NCI-H146 treated with DMSO at 0.1 percent for 48 hours (cell line): ENCODE measurements around the gene PRDM16.

Experiments
- DNase-seq: peaks from one replicate; lab custom pipeline; 2025; ENCODE audit not compliant: unreplicated experiment; lab: John Stamatoyannopoulos, UW

PRDM16 gene

DNA sequence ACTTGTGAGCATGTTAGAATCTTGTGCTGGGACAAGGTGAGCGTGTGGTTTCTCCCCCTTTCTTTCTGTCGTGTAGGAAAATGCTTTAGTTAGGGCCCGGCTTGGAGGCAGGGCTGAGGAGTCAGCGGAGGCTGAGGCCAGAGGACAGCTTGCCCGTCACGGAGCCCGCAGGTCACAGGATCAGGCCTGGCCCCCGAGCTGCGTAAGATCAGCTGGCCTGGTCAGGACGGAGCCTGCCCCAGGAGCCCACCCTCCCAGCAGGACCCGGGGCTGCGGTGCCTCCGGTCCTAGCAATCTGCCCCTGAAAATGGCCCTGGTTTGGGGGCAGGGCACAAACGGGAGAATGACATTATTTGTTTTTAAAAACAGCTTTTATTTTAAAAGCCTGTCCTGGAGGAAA is 52.0 kb downstream of the PRDM16 start:
- no peak for DNase-seq

DNA sequence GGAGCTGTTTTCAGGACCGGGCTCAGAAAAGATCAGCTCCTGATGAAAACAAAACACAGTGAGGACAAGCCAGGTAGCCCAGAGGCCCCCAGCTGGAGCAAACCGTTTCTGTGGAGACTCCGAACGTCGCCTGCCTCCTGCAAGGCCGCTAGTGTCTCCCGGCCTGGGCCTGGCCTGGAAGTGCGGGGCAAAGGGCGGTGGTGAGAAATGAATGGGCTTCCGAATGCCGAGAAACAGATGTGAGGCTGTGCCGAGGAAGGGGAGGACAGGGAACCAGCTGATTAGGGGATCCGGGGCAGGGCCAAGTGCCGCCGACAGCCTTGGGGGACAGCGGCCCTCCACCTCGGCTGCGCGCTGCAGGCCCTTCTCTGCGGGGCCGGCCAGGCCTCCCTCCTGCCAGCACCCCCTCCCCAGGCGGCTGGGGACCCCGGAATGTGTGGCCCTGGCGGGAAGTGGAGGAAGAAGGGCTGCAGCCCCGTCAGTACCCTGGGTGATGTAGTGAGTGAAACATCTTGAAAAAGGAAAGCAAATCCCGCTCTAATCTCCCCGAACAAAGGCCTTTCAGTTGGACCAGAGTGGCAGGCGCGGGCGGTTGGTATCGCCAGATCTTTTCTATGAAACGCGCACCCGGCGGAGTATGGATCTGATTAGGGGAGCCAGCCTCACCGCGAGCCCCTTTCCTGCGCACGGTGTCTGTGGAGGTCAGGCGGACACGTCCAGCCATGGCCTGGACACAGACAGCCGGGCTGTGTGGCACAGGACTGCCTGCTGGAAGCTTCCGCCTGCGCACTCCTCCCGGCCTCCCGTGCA is 52.6 kb downstream of the PRDM16 start:
- DNase-seq = no peak

DNA sequence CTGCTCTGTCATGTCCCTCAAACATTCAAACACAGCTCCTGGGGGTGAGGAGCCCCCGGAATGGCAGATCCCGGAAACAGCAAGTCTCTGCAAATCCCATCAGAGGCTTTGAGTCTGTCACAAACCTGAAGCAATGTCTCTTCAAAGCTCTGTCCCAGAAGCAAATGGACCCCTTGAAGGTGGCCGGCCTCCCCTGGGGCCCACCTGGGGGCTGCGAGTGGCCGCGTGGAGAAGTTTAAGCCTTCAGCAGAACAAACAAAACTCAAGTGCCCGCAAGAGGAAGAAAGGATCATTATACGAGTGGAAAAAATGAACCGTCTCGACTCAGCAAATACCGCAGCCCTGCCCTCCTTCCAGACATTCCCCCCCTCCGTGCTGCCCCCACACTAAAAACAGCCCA is 53.3 kb downstream of the PRDM16 start:
- no peak for DNase-seq

DNA sequence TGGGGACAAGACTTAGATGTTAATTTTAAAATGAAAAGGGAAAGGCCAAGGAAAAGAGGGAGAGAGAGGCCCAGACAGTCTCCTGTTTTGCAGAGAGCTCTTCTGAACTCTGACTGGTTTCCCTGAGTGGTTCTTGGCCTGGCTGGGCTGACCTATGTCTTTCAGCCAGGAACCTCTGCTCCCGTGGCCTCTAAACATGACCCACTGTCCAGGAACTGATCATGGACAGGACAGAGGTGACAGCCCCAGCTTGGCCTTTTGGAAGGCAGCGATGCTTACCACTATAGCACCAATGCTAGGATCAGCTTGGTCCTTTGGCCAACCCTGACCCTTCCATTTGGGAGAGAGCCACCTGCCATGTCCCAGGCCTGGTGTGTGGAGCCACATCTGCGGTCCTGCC is 55.2 kb downstream of the PRDM16 start:
- no peak for DNase-seq

DNA sequence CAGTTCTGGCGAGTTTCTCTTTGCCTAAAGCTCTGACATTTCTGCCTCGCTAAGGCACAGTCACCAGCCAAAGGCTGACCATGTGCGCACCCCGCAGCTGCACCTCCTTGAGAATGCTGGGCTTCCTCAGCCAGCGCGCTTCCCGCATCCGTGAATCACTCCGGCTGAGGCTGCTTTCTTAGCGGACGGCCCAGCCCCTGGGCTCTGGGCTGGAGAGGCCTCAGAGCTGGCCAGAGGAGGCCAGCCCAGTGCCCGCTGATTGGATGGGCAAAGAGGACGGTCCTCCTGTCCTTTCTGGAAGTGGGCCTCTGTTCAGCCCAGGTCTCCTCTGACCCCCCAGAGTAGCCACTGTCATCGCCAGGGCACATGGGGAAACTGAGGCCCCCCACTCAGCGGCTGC is 56.1 kb downstream of the PRDM16 start:
- no peak for DNase-seq

DNA sequence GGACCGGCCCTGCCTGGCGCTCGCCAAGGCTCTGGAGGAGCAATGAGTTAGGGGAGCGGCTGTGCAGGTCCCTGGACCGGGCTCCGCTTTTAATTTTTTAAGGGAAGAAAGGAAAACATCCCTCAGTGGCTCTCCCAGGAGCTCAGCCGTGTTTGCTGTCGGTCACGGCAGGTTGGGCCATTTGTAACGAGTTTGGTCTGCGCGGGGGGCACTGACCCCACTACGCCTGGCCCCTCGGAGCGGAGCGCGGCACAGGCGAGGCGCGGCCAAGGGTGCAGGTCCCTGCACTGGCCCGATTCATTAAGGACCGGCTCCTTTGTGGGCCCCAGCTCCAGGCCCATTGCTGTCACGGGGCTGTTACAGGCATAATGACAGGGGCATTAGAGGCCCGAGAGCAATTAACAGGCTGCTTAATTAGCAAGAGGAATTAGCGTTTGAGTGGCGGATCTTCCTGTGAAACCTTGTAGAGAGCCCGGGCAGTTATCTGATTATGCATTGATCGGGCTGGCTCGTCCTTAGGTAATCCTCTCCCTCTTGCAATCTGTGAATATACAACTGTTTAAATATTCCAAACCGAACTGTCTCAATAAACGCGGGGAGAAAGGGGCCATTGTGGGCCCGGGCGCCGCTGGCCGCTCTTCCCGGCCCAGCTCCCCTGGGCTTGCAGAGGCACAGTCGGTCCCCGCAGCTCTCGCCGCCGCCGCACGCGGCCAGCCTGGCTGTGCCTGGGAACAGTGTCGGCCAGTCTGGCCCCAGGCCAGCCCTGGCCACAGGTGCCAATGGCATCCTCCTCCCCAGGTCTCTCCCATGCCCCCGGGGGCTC is 56.8 kb downstream of the PRDM16 start:
- DNase-seq = no peak

DNA sequence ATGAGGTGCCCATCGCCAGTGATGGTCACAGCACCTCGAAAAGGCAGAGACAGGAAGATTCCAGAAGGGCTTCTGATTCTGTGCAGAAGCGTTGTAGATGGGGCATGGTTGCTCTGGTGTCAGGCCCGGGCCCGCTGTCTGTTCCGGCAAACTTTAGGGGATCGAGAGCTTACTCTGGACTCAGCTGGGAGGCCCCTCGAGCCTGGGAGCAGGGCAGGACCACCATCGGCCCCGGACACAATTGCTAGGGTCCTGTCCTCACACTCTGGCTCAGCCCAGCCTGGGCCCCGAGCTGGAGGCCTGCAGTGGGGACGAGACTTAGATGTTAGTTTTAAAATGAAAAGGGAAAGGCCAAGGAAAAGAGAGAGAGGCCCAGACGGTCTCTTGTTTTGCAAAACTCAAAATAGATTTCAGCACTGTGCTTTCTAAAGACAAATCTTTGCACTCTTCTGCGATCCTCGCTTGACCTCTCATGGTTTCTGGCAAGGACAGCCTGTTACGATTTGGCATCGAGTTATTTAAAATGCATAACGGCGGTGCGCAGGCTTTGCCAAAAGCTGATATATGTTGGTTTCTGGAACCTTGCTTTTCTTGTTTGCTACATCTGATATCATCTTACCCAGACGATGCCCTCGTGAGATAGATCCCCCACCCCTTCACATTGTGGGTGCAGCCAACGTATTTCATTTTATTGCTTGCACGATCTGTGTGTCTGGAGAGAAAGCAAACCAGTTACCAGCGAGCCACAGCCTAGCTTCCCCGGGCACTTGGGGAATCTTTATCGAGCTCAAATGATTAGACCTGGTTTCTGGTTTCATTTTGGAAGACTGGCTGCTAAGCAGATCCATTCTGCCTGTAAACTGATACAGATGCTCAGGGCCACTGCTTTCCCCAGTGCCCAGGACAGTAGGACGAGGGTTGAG is 58.0 kb downstream of the PRDM16 start:
- DNase-seq = no peak

DNA sequence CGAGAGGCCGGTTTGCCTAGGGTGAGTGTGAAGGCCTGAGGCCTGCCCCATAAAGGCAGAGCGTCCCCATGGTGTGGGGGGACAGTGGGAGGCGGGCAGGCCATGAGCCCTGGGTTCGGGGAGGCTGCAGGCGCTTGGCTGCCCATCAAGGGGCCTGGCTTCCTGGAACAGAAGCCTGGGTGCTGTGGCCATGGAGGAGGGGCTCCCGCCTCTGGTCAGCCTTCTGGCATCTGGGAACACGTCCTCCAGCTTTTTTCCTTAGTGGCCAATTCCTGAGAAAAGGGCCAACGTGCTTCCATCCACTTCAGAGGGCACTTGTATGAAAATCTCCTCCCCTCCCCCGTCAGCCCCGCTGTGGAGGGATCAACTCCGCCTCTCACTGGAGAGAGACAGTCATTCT is 58.7 kb downstream of the PRDM16 start:
- no peak for DNase-seq

DNA sequence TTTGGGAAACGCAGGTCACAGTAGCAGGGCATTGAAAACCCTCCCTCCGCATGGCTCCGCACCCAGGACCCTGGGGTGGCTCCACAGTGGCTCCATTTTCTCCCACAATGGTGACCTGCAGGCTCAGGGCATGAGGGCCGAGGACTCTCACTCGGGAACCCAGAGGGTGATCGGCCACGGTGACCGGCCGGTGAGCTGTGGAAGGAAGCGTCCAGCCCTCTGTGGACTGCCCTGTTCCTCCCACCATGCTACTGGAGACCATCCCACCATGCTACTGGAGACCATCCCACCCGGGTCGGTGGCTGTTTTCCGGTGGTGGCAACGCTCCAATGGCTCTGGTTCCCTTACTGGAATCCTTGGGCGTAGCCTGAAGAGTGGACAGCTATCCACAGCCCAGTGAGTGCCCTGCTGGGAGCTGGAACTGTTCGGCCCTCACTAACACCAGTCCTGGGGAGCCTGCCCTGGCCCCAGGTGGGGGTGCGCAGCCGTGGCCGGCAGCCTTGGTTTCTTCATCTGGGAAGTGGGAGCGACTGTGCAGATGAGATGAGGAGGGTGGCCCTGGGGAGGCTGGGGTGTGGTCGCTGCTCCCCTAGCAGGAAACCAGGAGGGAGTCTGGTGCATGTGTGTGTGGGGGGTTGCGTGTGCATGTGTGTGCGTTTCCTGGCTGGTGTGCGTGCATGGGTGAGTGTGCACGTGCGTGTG is 59.6 kb downstream of the PRDM16 start:
- DNase-seq = no peak

DNA sequence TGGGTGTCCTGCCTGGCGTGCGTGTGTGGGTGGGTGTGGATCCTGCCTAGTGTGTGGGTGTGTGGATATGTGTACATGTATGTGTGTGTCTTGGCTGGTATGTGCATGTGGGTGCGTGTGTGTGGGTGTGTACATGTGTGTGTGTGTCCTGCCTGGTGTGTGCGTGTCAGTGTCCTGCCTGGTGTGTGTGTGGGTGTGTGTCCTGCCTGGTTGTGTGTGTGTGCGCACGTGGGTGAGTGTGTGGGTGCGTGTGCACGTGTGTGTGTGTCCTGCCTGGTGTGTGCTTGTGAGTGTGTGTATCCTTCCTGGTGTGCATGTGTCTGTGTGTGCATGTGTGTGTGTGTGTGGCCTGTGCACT is 60.1 kb downstream of the PRDM16 start:
- DNase-seq = no peak

DNA sequence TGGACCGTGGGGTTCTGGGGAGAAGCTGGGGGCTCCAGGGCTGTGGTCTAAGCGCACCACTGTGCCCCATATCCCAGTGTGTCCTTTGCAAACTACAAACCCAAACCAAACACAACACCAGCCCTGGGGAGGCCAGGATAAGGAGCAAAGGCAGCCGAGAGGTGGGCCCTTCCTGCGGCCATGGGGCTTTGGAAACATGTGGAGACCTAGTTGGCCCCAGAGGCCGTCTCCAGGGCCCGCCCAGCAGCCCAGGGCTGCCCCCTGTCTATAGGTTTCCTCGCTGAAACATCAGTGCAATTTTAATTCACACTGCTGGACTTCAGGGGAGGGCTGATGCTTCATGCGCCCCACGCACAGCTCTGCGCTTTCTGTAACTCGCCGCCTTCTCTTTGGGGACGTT is 61.3 kb downstream of the PRDM16 start:
- DNase-seq = no peak

DNA sequence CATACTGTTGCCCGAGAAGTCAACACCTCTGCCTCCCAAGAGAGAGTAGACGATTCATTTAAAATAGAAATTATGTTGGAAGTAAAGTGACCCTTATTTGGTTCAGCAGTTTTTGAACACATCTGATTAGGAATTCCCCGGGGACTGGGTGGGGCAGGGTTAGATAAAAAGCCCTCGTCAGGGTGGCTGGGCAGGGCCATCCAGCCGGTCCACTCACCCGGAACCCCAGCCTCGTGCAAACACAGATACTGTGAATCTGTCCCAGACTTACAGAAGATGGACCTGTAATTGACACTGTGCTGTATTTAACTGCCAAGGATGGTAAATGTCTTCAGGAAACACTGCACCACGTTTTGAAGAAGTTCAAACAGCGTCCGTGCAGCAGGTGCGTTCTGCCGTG is 63.7 kb downstream of the PRDM16 start:
- DNase-seq = no peak

DNA sequence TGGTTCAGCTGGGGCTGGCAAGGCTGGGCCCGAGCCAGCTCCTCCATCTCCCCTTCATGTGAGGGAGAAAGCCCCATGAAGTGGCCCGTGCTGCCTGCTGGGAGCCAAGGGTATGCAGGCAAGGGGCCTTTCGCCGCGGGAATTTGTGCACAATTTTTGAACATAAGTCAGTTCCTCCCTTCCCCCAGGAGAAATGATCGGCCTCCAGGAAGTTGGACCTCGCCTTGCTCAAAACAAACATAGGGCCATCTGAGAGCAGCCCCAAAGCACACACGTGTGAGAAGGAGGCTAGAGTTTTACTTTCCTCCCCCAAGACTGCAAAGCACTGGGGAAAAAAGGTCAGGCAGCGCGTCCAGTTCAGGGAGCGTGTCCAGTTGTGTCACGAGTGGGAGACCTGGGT is 64.7 kb downstream of the PRDM16 start:
- no peak for DNase-seq

DNA sequence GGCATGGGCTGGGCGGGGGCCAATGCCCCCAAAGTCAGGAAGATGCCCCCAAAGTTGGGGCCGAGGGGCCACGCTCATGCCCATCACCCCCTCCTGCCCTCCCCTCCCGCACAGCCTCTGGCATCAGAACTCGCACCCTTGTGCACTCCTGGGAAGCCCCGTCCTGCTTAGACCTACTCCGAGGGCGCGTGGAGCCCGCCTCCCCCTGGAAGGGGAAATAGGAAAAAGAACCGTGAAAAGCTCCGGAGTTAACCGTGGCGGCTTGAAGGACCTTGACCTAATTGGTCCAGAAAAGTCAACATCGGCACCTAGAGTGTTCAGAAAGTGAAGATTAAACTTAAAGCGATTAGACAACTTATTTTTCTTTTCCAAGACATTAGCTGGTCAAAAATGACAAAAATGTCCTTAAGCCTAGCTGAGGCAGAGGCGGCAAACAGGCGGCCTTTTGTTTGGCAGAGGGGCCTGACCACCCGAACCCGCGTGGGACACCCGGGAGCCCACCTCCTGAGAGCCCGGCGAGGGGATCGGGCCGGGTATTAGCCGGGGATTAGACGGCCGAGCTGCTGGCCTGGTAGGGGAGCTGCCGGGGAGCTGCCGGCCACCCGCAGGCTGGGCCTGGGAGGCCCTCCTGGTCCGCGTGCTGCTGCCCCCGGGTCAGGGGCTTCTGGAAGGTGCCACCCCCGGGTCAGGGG is 65.5 kb downstream of the PRDM16 start:
- DNase-seq = no peak

DNA sequence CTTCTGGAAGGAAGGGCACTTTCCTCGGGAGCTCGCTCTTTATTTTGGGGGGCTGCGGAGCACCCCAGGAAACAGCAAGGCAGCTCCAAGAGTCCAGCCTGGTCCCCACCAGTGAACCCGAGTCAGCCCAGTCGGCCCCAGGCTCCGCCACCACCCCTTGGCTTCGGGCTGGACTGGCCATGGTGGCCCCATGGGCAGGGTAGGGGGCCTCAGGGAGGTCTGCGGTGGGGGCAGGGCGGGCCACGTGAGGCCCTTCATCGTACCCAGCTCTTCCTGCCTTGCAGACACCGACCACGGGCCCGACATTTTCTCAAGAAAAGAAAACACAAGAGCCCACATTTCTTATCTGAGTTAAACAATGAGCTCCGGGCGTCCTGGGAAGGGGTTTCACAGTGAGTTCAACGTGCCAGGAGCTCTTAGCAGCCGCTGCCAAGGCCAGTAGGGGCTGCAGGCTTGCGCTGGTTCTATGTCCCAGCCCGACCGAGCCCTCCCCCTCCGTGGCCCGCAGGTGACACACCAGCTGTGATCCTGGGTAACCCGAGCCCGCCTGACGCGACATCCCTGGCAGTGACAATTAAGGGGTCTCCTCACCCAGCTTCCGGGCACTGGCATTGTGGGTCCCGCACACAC is 66.2 kb downstream of the PRDM16 start:
- DNase-seq = no peak

DNA sequence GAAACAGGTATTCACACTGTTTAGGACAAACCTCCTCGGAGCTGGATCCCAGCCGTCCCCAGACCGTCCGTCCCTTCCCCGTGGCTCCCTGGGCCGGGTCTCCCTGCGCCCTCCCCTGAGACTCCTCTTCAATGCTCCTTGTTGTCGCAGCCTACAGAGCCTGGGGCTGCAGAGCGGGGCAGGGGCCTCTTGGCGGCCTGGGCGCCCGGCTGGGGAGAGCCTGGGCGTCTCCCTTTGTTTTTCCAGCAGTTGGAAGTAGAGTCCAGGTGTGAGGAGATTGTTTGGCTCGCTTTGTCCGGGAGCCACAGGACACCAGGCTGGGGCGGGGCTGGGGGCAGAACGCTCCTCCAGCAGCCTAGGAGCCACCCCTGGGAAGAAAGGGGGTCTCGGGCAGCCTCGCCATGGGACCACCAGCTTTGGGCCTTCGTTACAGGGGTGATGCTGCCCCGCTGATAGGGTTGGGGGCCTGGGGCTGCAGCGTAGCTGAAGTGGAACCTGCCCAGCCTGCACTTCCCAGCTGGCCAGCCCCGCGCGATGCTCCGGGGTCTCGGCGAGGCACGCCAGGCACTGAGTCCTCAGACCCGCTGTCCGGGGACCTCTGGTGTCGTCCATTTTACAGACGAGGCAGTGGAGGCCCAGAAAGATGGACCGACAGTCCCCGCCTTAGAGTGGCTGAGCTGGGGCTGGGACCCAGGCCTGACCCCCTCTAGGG is 66.9 kb downstream of the PRDM16 start:
- no peak for DNase-seq

DNA sequence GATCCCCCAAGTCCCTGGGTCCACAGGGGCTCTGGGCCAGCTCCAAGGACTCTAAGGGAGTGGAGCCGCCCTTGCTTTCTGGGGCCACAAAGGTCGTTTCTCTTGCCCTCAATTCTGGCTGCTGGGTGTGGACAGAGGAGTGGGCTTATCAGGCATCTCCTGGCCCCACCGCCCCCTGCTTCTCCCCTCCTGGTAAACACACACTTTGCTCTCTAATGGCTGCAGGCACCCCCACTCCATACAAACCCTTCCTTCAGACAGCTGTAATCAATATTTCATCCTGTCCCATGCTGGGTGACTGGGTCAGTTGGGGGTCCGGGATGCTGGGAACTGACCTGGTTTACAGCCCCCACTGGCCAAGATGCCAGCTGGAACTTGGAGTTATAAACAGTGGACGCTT is 67.5 kb downstream of the PRDM16 start:
- no peak for DNase-seq

DNA sequence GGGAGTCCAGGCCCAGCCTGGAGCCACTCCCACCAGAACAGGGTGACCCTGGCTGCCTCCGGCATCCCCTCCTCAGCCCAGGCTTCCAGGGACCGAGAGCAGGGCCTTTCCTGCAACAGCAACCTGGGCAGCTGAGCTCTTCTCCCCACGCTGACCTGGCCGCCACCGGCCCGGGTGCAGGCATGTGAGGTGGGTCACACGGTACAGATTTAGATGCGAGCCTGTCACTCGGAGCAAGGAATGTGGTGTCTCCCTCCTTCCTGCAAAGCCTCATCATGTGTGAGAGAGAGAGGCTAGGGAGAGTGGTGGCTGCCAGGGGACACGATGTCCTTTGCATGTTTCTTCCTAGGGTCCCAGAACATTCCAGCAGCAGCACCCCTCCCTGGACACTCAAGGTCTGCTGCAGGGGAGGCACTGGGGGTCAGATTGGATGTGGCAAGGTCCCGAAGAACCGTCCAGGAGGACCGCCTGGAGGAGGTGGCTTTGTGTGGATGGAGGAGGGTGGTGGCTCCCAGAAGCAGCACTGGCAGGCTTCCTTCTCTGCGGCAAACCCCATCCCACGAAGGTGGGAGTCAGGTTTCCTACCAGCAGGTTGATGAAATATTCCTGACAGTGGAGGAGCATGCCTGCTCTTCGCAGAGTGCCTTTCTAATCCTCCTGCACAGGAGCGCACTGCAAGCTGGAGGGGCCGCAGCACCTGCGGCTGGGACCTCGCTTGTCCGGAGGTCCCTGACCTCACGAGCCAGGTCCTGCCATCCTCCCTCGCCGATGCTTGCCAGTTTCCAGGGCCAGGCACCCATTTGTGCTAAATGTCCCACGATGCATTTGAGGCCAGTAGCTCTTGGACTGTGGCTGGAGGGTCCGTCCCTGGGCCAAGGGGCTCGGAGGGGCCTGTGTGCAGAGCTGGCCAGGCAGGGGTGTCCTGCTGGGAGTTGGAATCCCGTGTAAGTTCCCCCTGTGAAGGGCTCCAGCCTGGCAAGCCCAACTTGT is 68.4 kb downstream of the PRDM16 start:
- DNase-seq = no peak
